NCI-H345 treated with DMSO at 0.1 percent for 48 hours (cell line): ENCODE results near the gene HDAC4.

Source experiments
- DNase-seq: peaks from one replicate; lab custom pipeline; 2025; ENCODE audit not compliant: unreplicated experiment; lab: John Stamatoyannopoulos, UW

The HDAC4 gene

DNA sequence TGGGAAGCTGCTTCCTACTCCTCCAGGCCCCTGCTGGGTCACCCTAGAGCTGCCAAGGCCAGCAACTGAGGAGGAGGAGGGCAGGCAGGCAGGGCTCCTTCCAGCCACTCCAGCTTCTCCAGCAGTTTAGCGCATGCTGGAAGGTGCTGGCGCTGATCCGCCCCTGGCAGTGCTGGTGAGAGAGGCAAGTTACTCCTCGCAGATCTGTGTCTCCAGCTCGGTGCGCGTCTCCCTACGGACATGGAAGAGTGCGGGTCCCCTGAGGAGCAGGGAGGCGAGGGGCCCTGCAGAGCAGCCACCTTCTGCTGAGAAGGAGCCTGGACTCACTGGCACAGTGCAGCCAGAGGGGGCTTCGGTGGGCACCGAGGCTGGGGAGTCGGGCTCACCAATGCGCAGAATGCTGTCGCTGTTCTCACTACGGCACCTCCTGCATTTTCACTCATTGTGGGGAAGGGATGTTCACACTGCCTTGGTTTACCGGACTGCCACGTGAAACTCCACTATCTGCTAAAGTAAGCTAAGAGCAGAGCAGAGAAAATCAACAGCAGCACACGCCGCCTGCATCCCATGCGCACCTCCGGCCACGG is 206.0 kb downstream of the HDAC4 start:
- DNase-seq: no peak

DNA sequence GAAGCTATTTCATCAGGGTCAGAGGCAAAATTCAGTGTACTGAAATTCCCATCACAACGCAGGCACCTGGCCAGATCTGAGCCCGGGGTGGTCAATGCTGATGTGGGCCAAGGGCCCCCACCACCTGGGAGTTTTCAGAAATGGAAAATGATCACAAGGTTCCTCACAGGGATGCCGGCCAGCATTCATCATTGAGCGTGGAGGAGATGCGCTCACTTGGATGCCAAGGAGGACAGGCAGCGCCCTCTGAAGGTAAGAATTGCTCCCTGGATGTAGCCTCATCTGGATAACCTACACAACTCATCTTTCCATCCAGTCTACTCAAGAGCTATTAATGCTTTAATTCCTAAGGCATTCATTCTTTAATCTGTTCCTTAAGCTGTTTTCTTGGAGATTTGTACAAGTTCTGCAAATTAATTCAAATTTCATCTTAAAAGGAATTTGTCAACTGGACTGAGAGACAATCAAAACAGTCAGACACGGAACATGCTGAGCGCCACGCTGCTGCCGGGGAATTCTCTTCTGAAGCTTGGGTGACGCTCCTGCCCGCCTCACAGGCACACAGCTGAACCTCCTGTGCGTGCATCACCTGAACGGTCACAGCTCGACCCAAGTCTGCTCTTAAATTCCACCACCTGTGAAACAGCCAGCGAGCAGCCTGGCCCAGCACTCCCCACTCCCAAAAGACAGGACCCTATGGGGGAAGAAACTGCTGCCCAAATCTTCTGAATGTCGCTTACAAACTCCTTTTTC is 206.7 kb downstream of the HDAC4 start:
- DNase-seq: no peak

DNA sequence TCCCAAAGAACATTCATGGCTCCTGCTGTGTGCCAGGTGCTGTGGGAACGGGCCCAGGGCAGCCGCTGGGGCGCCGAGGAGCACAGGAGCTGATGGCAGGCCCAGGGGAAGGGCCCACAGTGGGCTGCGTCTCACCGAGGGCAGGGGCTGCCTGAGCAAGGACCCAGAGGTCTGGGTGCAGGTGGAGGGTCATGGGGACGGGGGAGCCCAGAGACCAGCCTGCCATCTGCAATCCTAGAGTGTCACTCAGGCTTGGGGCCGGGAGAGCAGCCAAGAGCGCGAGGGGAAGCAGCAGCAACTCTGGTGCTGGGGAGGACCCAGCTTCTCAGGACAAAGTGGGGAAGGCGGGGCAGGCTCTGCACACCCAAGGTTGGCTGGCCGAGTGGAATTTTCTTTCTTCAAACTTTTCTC is 207.4 kb downstream of the HDAC4 start:
- DNase-seq: no peak

DNA sequence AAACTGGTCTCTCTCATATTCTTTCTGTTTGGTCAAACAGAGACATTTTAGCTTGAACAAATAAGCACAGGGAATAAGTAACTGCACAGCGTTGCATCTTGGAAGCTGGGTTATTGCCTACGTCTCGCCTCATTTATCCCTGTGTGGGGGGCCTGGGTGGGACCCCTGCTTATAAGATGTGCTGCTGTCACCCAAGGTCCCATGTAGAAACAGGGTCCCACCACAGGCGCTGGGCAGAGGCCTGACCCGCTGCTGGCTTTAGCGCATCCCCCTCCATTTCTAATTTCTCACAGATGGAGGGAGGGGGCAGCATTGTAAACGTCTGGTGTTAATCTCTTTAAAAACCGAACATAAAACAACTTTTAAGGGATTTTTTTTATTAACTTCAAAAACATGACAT is 207.8 kb downstream of the HDAC4 start:
- DNase-seq: no peak

DNA sequence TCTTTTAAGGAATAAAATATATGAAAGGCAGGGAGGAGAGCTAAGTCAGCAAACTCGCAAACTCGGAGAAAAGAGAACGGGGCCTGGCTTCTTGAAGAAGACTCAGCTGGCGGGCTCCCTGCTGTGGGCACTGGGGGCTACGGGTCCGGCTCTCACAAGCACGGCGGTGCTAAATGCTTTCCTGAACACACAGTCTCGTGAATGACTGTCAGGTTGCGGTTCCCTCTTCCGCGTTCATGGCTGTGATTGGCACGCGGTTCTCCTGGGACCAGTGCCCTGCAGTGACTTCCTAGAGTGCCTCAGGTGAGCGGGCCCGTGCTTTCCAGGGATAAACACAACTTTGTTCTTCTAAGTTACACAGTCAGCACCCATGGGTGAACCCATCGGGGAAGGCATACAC is 208.4 kb downstream of the HDAC4 start:
- no peak for DNase-seq

DNA sequence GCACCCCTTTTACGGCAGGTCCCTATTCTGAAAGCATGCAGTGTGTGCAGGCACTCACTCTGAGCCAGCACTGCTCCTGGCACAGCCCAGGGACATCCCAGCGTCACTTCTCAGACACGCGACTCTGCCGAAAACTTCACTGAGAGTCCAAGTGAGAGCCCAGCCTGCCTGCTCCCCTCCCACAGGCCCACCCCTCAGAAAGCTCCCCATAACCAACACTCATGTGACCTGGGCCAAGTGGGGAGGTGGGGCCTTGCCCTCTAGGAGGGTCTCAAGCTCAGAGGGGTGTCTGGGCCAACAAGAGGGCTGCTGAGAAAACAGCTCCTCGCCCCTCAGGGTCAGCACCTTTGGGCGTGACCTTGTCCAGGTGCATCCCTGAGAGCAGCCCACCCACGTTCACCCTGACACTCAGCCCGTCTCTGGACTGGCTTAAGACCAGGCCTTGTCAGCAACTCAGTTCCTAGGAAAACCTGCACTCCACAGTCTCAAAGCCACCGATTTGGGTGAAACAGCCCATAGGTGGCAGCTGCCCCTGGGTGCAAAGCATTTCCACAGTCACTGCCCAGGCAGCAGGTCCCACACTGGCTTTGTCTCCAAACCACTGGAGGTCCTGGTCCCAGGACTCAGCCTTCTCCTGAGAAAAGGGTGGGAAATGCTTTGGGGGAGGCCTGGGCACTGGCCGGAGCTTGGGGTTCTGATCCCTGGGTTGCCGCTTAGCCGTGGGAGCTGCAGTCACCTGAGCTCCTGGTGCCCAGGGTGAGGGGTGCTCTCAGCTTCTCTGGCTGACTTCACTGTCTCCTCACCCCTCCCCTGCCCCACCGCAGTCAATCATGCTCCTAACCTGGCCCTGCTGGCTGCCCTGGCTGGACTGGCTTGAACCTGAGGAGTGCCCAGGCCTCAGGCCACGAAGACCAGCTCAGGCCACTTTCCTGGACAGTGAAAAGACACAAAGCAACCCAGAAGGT is 209.6 kb downstream of the HDAC4 start:
- DNase-seq: no peak

DNA sequence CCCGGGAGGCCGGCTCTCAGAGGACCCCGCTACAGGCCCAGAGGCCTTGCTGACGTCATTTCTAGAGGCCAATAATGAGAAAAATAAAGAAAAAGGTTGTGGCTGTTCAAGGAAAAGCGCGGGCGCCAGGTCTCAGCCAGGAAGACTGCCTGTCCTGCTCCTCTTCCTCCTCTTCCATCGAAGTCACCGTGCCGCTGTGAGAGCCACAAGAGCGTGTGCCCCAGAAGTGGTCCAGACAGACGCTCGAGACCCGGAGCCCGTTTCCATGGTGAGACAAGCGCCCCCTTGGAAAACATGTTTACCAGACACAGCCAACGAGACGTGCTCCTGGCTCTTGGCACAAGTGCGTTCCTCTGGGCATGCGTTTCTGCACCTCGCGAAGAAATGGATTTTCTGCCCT is 210.5 kb downstream of the HDAC4 start:
- DNase-seq: no peak

DNA sequence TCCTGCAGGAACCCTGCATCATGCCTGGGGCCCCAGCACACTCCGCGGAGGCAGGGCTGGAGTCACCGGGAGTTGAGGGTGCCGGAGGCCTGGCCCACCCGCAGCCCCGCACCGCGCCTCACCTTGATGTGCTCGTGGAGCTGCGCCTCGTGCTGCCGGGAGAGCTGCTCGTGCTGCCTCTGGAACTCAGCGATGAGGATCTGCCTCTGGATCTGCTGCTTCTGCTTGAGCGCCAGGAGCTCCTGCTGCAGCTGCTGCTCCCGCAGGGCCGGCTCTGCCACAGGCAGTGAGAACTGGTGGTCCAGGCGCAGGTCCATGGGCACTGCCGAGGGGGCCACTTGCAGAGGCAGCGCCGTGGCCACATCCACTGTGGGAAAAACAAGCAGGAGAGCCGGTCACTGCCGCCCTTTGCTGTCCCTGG is 211.1 kb downstream of the HDAC4 start:
- DNase-seq: no peak

DNA sequence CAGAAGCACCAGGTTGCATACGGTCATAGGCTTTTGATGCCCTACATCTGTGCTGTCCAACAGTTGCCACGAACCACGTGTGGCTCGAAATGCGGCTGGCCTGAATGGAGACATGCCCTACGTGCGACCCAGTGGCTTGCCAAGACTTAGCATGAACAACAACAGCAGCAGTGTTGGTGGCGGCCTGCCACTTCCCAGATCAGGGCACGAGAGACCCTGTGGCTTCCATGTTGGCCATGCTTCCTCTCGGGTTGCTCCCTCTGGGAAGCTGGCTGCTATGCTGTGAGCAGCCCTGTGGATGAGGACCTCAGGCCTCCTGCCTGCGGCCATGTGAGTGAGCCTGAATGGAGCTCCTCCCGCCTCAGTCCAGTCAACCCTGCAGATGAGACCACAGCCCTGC is 212.3 kb downstream of the HDAC4 start:
- DNase-seq: no peak

DNA sequence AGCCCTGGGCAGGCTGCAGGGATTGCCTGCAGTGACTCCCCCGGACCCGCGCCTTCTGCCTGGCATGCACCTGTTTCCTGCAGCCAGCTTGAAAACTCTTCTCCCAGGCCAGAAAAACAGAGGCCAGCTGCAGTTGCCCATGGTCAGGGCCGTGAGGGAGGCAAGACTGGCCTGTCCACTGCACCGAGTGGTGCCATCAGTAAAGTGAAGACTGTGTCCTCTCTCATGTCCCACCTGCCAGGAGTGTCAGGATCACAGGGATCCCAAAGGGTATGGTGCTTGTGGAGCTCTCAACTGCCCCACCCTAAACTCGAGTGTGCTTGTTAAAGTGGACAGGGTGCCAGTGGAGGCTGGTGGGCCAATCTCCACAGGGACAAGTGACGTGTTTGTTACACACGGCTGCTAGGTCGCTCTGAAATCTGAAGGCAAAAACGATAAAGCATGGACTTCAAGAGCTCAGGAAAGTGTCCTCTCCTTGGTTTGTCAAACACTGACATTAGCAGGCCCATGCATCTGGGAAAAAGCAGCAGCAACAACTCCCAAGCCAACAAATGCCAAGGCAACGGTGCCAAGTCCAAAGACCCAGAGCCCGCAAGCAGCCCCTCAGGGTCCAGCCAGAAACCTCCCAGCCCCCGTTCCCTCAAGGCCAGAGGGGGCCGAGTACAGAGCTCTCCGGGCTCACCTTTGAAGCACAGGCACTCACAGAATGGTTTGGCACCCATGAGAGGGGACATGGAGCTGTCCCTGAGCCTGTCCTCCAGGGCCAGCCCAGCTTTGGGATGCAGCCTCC is 213.2 kb downstream of the HDAC4 start:
- no peak for DNase-seq

DNA sequence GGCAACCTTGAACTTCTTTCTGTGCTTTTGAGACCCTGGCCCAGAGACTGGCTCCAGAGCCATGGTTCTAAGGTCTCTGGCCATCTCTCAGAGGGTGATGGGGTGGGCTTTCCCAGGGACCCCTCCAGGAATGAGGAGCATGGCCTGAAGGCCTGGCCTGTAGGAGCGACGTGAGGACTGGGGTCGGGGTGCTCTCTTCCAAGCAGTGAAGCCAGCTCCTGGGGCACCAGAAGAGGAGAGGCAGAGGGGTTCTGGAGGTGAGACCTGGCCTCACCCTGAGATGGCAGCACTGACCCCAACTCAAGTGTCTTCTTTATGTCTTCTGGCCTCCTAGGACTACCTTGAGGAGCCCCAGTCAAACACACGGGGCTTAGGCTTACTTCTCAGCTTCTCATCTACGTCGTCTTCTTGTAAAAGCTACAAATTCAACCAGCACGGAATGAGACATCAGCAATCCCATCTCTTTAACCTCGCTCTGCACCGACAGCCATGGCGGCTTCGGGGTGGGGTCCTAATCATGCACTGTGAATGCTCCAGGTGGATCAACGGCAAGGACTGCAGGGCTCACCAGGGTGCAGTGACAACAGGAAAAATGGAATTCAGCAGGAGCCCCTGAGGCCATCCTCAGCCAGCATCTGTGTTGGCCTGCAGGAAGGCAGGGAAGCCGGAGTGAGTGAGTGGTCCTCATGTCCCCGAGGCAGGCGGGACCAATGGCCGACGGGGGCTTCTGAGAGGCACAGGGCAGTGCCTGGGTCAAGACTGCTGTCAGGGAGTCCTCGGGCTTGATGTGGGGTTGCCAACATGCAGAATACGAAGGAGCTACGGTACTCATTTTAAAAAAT is 214.1 kb downstream of the HDAC4 start:
- DNase-seq: no peak

DNA sequence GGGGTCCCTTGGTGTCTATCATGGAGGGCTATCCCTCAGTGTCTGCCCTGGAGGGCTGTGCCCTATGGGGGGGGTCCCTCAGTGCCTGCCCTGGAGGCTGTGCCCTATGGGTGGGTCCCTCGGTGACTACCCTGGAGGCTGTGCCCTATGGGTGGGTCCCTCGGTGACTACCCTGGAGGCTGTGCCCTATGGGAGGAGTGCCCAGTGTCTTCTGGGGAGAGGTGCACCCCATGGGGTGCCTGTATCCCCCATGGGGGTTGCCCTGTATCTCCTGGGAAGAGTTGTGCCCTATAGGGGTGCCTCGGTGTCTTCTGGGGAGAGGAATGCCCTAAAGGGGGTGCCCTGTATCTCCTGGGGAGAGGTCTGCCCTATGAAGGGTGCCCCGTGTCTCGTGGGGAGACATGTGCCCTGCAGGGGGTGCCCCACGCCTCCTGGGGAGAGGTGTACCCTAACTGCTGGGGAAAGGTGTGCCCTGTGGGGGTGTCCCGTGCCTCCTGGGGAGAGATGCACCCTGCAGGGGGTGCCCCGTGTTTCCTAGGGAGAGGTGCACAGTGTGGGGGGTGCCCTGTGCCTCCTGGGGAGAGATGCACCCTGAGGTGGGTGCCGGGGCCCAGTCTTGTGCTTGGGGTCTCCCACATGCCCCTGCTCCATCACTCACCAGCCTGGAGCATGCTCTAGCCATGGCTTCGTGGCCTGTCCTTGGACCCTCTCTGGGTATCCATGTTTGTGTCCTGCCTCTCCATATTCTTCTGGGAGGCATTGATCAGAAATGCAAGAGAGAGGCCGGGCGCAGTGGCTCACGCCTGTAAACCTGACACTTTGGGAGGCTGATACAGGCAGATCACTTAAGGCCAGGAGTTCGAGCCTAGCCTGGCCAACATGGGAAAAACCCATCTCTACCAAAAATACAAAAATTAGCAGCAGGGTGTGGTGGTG is 215.6 kb downstream of the HDAC4 start:
- no peak for DNase-seq

DNA sequence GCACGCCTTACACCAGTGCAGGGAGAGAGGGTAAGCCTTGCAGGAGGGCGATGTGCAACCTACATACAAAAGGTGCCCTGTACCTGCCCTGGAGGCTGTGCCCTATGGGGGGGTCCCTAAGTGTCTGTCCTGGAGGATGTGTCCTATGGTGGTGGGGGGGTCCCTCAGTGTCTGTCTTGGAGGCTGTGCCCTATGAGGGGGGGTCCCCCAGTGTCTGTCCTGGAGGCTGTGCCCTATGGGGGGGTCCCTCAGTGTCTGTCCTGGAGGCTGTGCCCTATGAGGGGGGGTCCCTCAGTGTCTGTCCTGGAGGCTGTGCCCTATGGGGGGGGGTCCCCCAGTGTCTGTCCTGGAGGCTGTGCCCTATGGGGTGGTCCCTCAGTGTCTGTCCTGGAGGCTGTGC is 216.6 kb downstream of the HDAC4 start:
- DNase-seq: no peak

DNA sequence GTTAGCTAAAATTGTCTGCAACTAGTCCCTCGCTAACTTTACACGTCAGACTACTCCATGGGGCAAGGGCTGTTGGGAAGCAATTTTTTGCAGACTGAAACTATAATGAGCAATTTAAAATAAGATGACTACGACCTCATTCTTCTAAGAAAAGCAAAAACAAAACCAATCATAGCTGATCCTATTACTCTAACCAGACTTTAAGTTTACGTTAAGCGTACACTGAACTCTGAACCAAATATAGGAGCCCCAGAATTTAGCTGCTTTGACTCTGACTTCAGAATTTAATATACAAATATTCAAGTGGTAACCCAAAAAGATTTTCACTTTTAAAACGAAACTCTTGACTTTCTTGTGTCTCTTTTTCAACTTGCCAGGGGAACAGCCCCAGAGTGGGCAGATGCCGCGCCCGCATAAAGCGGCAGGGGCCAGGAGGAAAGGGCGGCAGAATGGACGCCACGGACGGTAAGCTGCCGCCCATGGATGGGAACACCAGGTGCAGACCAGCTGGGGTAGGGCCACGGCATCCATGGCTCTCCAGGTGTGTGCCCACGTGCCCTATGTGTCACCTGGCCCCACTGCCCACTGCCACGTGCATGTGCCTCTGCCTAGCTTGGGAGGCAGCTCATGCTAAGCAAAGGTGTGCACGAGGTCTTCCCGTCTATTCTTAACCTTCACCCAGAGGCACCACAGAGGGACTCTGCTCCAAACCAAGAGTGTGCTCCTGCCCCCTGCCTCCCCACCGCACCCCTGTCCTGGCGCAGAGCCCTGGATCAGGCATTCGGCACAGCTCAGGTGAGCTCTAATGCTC is 217.6 kb downstream of the HDAC4 start:
- DNase-seq: no peak

DNA sequence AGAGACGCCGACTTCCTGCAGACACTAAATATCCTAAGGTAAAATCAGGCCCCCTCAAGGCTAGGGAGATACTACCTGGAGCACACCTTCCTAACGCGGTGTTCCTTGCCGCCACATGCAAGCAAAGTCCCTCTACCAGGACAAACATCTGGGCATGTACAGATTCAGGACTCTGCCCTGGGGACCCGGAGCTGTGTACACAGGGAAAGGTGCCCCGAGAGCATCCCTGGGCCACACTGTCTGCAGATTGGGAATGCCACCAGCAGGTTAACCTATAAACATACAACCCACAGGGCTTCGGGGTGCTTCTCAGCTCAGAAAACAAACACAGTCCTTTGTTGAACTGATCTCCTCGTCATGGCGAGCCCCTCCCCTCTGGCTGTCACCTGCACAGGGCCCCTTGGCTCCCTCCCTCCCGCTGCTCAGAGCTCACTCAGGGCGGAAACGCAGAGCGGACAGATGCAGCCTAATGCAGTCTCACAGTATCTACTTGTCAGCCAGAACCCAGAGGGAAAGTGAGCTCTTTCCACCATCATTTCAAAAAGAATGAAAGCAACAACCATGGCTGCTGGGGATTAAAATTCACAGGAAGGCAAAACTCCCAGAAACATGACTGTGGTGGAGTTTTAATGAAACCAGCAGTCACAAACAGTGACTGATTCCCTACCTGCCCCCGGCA is 218.8 kb downstream of the HDAC4 start:
- peak; percentile 96 for DNase-seq

DNA sequence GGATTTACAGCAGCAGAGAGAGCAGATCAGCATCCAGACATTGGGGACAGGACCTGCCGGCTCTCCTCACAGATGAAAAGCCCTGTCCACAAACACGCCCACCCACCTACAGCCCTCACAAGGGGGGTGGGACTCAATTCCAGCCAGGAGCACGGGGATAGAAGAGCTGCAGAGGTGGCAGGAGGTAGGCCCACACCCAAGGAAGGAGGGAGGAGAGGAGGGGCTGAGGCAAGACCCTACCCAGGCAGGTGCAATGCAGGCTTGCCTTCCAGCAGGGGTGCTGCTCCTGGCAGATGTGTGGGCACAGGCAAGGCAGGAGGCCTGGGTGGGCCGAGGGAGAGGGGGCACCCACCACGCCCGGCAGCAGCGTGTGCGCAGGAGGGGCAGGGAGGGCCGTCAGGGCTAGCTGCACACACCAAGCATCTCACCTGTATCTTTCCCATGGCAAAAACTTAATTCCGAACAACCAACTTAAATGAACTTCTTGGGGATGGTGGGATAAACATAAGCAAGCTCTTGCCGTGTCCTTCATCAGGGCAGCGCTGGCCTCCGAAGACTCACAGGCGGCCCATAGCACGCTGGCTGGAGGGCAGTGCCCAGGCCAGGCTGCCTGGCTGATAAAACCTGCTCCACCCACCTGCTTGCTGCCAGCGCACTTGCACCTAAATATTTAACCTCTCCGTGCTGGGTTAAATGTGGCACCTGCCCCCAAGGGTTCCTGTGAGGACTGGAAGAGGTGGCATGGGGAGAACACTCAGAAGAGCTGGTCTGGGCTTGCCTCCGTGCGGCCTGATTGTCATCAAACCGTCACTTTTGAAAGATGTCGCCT is 219.5 kb downstream of the HDAC4 start:
- peak; percentile 93 for DNase-seq
